Uterus (tissue), 2 donors: ENCODE measurements around the gene MAPT.

Source experiments
- CTCF ChIP-seq, 4 experiments: fragments of 200-600 bp in 2 of 4; fragments of 450-650 bp in 2 of 4; sonication (generic) in 2 of 4; IDR thresholded peaks; one replicate each; pipeline ENCODE4 v1.5.1; 2016 to 2019; ENCODE audit warnings: antibody characterized with exemption in 4 of 4, mild to moderate bottlenecking in 2 of 4, moderate library complexity in 1 of 4
- POLR2A ChIP-seq, 2 donors: fragments of 450-650 bp; IDR thresholded peaks; one replicate each; pipeline ENCODE4 v1.6.1; 2016; ENCODE audit warnings: antibody characterized with exemption in 2 of 2, mild to moderate bottlenecking in 1 of 2, moderate library complexity in 1 of 2

- TF ChIP-seq CTCF (IDR thresholded peaks at IDR 0.05): no peak
- TF ChIP-seq POLR2A (IDR thresholded peaks at IDR 0.05): no peak
Measured at GRCh38 chr17:46035112-46035818, 140.9 kb downstream of the MAPT start.
